ENCODE data around the gene AK1. TPM values are rescaled to one million over a fixed set of nuclear protein-coding genes. Genes with fewer than 3 reads are reported as not detected.

Gene AK1
- total RNA-seq, 1 experiment from 2014 or later = 39.2 TPM

DNA sequence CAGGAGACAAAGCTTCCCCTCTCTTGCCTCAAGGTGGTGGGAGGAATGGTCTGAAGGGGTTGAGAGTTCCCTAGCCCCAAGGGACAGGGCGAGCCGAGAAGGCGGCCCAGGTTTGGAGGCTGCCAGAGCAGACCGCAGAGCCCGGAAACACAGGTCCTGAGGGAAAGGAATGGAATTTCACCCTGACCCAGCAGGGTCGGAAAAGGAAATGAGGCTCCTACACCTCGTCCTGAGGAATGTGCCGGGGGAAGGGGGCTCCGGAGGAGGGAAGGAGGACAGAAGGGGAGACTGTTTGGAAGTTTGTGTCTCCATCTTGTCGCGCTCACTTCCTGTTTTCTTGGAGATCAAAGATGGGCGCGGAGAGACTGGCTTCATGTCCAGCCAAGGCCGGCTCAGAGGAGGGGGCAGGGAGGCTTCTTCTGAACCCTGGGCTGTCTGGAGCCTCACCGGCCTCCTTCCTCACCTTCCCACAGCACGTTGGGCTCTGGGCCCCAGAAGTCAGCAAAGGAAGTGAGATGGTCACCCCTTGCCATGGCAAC lies 32.6 kb downstream of the AK1 start:
- H3K36me3 ChIP-seq (ENCODE audit: control insufficient read depth, insufficient read depth, low read length) = no peaks in the 10 kb centered on the region
- POLR2A ChIA-PET = no interaction called here
- H3K36me3 Mint-ChIP-seq (ENCODE audit: insufficient read depth, unreplicated experiment) = no peaks in the 10 kb centered on the region
- H3K9me3 Mint-ChIP-seq (ENCODE audit: unreplicated experiment) = peaks cover 11% of the 10 kb centered on the region
- intact Hi-C loops (cut with micrococcal nuclease; ENCODE audit: unreplicated experiment) = no loop called here
- peak overlapping the region; percentile 55 for H3K27ac Mint-ChIP-seq (ENCODE audit: unreplicated experiment)
- peaks cover 16% of the 10 kb centered on the region for H3K9me3 ChIP-seq
- no peaks in the 10 kb centered on the region for H3K27me3 ChIP-seq (replicated peaks; ENCODE audit: control insufficient read depth, insufficient read depth, low read length)
- H3K4me1 ChIP-seq = no peaks in the 10 kb centered on the region
- CTCF ChIA-PET = interaction anchor here (1.2 kb wide), 1 partner anchor 25 kb away, joined by 5 read pairs; no protein-coding TSS in a partner anchor
- H3K4me1 Mint-ChIP-seq (ENCODE audit: low read depth, unreplicated experiment) = no peaks in the 10 kb centered on the region
- DNase-seq = no peak
- H3K4me3 ChIP-seq (ENCODE audit: low read depth, low read length) = no peak overlapping the region
- BruUV-seq (replicated peaks) = no TSS peak
- TF ChIP-seq, protein P1, sequence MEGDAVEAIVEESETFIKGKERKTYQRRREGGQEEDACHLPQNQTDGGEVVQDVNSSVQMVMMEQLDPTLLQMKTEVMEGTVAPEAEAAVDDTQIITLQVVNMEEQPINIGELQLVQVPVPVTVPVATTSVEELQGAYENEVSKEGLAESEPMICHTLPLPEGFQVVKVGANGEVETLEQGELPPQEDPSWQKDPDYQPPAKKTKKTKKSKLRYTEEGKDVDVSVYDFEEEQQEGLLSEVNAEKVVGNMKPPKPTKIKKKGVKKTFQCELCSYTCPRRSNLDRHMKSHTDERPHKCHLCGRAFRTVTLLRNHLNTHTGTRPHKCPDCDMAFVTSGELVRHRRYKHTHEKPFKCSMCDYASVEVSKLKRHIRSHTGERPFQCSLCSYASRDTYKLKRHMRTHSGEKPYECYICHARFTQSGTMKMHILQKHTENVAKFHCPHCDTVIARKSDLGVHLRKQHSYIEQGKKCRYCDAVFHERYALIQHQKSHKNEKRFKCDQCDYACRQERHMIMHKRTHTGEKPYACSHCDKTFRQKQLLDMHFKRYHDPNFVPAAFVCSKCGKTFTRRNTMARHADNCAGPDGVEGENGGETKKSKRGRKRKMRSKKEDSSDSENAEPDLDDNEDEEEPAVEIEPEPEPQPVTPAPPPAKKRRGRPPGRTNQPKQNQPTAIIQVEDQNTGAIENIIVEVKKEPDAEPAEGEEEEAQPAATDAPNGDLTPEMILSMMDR (IDR thresholded peaks at IDR 0.05; ENCODE audit: insufficient read depth in 1 of 2, low read depth in 1 of 2, low read length in 1 of 2, severe bottlenecking in 1 of 2, unreplicated experiment in 1 of 2) = no peak
- H3K4me3 Mint-ChIP-seq (ENCODE audit: unreplicated experiment) = no peak overlapping the region
- H3K27me3 Mint-ChIP-seq (ENCODE audit: insufficient read depth, unreplicated experiment) = no peaks in the 10 kb centered on the region

DNA sequence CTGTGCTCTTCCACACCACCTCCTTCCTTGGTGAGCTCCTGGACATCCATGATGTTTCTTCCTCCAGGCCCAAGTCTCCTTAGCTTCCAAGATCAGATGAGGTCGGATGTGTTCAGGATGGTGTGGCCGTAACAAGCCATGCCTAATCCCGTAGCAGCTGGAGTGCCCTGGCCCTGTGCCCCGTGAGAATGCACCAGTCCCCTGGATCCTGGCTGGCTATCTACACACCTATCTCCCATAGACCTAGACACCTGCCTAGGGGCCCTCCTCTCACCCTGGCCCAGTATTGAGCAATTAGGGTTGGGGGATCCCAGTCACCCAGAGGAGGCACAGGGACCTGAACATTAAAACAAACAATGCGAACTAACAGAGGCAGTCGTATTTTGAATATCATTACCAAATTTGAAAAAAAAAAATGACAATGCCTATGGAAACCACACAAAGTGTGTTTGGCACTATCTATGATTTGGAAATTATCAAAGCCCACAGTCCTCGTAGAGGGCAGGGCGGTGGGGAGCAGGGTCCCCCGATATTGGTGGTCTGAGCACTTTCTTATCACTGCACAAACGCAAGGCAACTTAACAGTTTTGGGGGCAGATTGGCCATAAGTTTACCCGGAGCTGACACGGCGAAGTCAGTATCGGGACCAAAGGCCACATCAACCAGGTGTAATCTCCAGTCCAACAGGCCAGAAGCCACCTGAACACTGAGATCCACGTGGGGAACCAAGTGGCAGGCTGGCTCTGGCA lies 36.2 kb downstream of the AK1 start:
- intact Hi-C loops (cut with micrococcal nuclease; ENCODE audit: unreplicated experiment) = no loop called here
- H3K27me3 ChIP-seq (replicated peaks; ENCODE audit: control insufficient read depth, insufficient read depth, low read length) = no peaks in the 10 kb centered on the region
- no TSS peak for BruUV-seq (replicated peaks)

DNA sequence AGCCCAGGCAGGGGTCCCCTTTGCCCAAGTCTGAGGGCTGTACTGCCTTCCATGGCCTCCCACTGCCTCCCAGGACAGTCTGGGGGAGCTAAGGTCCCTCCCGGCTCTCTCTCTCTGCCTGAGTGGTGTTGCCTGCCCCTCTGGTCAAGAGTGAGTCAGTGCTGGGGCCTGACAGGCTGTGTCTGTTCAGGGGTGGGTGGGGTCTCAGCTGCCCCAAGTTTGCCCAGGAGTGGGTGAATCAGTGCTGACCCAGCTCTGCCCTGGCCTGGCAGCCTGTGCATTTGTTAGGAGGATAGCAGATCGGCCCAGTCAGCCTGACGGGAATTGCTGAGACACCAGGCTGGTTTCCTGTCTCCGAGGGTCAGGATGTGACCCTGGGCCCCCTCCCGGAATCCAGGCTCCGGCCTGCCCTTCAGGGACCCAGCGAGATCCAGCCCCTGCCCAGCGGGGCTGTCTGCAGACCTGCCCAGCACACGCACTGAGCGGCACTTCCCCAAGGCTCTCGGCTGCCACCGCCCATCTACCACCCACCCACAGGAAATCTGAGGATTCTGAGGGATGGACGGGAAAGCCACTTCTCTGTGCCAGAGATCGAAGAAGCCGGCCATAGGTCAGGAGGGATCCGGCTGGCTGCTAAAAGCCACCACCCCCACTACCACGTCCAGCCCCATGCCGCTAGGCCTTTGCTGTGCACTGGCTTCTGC lies 38.9 kb downstream of the AK1 start:
- no peak for DNase-seq
- H3K4me3 ChIP-seq (ENCODE audit: low read depth, low read length) = no peak overlapping the region
- H3K27me3 ChIP-seq (replicated peaks; ENCODE audit: control insufficient read depth, insufficient read depth, low read length) = no peaks in the 10 kb centered on the region
- no peaks in the 10 kb centered on the region for H3K4me1 ChIP-seq
- ChIA-PET POLR2A (no interaction called here), CTCF (interaction anchor here (1.9 kb wide), 1 partner anchor 104 kb away, joined by 5 read pairs; the partner anchor contains the start of gene TOR2A)
- TF ChIP-seq, protein P1 (IDR thresholded peaks at IDR 0.05; ENCODE audit: insufficient read depth in 1 of 2, low read depth in 1 of 2, low read length in 1 of 2, severe bottlenecking in 1 of 2, unreplicated experiment in 1 of 2) = no peak
- BruUV-seq (replicated peaks) = no TSS peak
- Mint-ChIP-seq H3K4me1 (ENCODE audit: low read depth, unreplicated experiment) (no peaks in the 10 kb centered on the region), H3K36me3 (ENCODE audit: insufficient read depth, unreplicated experiment) (no peaks in the 10 kb centered on the region), H3K9me3 (ENCODE audit: unreplicated experiment) (no peaks in the 10 kb centered on the region), H3K27me3 (ENCODE audit: insufficient read depth, unreplicated experiment) (no peaks in the 10 kb centered on the region), H3K27ac (ENCODE audit: unreplicated experiment) (no peak overlapping the region), H3K4me3 (ENCODE audit: unreplicated experiment) (no peak overlapping the region)
- no peaks in the 10 kb centered on the region for H3K36me3 ChIP-seq (ENCODE audit: control insufficient read depth, insufficient read depth, low read length)
- no peaks in the 10 kb centered on the region for H3K9me3 ChIP-seq
- intact Hi-C loops (cut with micrococcal nuclease; ENCODE audit: unreplicated experiment) = no loop called here

More for the DNA sequence above, 36.2 kb downstream of the AK1 start:
- ChIA-PET CTCF (no interaction called here), POLR2A (no interaction called here)
- TF ChIP-seq, protein P1 (IDR thresholded peaks at IDR 0.05; ENCODE audit: insufficient read depth in 1 of 2, low read depth in 1 of 2, low read length in 1 of 2, severe bottlenecking in 1 of 2, unreplicated experiment in 1 of 2) = no peak
- Mint-ChIP-seq H3K4me1 (ENCODE audit: low read depth, unreplicated experiment) (no peaks in the 10 kb centered on the region), H3K27ac (ENCODE audit: unreplicated experiment) (no peak overlapping the region), H3K36me3 (ENCODE audit: insufficient read depth, unreplicated experiment) (no peaks in the 10 kb centered on the region), H3K9me3 (ENCODE audit: unreplicated experiment) (no peaks in the 10 kb centered on the region), H3K27me3 (ENCODE audit: insufficient read depth, unreplicated experiment) (no peaks in the 10 kb centered on the region), H3K4me3 (ENCODE audit: unreplicated experiment) (no peak overlapping the region)
- Histone ChIP-seq H3K9me3 (no peaks in the 10 kb centered on the region), H3K4me3 (ENCODE audit: low read depth, low read length) (no peak overlapping the region), H3K36me3 (ENCODE audit: control insufficient read depth, insufficient read depth, low read length) (no peaks in the 10 kb centered on the region), H3K4me1 (no peaks in the 10 kb centered on the region)
- no peak for DNase-seq
